Chondrocyte (in vitro differentiated cells): ENCODE measurements around the gene KRTAP19-6. TPM values are rescaled to one million over a fixed set of nuclear protein-coding genes. Genes with fewer than 3 reads are reported as not detected.

ENCODE experiments used
- DNase-seq: peaks from one replicate; pipeline ENCODE4 v3.0.0; 2021; ENCODE audit warnings: mixed read lengths, low spot score
- H3K27ac Mint-ChIP-seq: one replicate; pipeline ENCODE4 v1.8.0; 2021; ENCODE audit warnings: mild to moderate bottlenecking, moderate library complexity, mixed read lengths; ENCODE audit not compliant: unreplicated experiment
- H3K27me3 Mint-ChIP-seq: 2 replicates; pipeline ENCODE4 v1.8.0; 2021; ENCODE audit warnings: low read depth, mixed read lengths
- H3K36me3 Mint-ChIP-seq: 2 replicates; pipeline ENCODE4 v1.8.0; 2021; ENCODE audit warnings: low read depth, mixed read lengths
- H3K4me1 Mint-ChIP-seq: 2 replicates; pipeline ENCODE4 v1.8.0; 2021; ENCODE audit warnings: low read depth, mild to moderate bottlenecking, mixed read lengths
- H3K4me3 Mint-ChIP-seq: one replicate; pipeline ENCODE4 v1.8.0; 2021; ENCODE audit warnings: mild to moderate bottlenecking, moderate library complexity, mixed read lengths; ENCODE audit not compliant: unreplicated experiment
- H3K9me3 Mint-ChIP-seq: 2 replicates; pipeline ENCODE4 v1.8.0; 2021; ENCODE audit warnings: low read depth, mixed read lengths
- total RNA-seq: library from RNA; stranded (reverse); gene quantifications from 3 replicates; pipeline ENCODE4 v1.2.1, GENCODE V29; 2021
- TF ChIP-seq, protein P1 (sequence below): fragments of 200-600 bp; sonication (generic); IDR thresholded peaks from 2 replicates; pipeline ENCODE4 v1.5.0; 2021; ENCODE audit warnings: antibody characterized with exemption, mild to moderate bottlenecking, moderate library complexity

Gene KRTAP19-6
- total RNA-seq, 1 donor from 2014 or later: not detected

DNA sequence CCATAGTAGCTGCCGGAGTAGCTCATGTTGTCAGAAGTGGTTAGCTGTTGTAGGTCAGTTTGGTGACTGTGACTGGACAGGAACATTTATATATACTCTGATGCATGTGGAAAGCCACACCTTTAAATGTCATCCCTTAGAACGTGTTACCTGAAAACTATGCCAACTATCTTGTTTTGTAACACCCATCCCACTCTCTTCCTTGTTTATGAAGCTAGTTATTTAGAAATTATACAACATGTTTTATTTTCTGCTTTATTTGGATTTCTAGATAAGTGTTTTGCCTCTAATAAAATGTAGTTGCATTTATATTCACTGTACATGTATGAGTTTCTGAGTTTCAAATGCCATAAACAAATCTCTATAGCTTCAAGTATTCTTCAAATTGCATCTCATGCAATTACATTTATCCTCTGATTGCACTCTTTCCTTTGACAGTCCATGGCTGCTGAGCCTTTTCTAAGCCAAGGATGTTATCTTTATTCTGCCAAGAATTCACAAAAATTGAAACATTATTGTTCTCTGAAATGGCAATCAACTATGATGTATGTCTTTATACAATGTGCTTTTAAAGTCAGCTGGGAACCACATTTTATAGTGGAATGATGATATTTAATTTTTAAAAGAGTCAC, 19.7 kb upstream of the KRTAP19-6 start, which contains the start of gene KRTAP19-7:
Gene KRTAP19-7 (minus strand): TSS at position 51 of the 632 bp plus-strand sequence. CDS start 25 bp downstream, at position 26.
- Mint-ChIP-seq H3K27ac (no peak within 1 kb of the TSS), H3K4me3 (no peak within 1 kb of the TSS), H3K36me3 (no peaks in the 10 kb centered on the region), H3K27me3 (no peaks in the 10 kb centered on the region), H3K9me3 (peaks cover 6% of the 10 kb centered on the region), H3K4me1 (no peaks in the 10 kb centered on the region)
- TF ChIP-seq, protein P1, sequence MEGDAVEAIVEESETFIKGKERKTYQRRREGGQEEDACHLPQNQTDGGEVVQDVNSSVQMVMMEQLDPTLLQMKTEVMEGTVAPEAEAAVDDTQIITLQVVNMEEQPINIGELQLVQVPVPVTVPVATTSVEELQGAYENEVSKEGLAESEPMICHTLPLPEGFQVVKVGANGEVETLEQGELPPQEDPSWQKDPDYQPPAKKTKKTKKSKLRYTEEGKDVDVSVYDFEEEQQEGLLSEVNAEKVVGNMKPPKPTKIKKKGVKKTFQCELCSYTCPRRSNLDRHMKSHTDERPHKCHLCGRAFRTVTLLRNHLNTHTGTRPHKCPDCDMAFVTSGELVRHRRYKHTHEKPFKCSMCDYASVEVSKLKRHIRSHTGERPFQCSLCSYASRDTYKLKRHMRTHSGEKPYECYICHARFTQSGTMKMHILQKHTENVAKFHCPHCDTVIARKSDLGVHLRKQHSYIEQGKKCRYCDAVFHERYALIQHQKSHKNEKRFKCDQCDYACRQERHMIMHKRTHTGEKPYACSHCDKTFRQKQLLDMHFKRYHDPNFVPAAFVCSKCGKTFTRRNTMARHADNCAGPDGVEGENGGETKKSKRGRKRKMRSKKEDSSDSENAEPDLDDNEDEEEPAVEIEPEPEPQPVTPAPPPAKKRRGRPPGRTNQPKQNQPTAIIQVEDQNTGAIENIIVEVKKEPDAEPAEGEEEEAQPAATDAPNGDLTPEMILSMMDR: no peak
- no peak for DNase-seq

DNA sequence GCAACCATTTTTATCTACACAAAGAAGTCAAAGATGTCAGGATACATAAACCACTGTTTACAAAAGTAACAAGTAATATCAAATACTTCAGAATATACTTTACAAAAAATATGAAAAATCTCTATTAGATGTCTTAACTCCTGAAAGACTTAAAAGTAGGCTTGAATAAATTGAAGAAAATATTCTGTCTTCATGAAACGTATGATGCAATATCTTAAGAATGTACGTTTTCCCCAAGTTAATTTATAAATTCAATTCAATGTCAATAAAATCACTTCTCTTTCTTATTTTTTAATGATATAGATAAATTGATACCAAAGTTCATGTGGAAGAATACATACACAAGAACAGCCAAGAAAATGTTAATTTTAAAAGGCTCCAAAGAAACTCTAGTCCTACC, 13.4 kb upstream of the KRTAP19-6 start:
- TF ChIP-seq, protein P1: no peak

DNA sequence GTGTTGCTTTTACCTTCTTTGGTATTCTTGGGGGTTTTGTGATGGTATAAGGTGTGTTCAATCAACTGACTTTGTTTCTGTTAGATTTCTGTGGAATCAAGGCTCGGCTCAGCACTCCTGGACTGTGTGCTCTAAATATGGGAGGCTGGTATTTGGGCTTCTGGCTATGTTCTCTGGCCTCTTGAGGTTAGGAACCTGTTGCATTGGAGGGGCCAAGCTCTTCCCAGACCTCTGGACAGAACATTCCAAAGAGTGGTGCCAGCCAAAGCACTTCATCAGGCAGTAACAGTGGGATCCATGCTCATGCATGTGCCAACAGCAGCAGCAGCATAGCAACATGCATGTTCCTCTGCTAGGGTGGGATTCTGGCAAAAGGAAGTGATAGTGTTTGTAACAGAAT, 11.1 kb upstream of the KRTAP19-6 start:
- Mint-ChIP-seq H3K4me1 (no peaks in the 10 kb centered on the region), H3K9me3 (peaks cover 44% of the 10 kb centered on the region), H3K27me3 (no peaks in the 10 kb centered on the region), H3K36me3 (no peaks in the 10 kb centered on the region), H3K27ac (no peak overlapping the region), H3K4me3 (no peak overlapping the region)
- TF ChIP-seq, protein P1: no peak
- DNase-seq: no peak

More for the DNA sequence above, 13.4 kb upstream of the KRTAP19-6 start:
- Mint-ChIP-seq H3K27ac (no peak overlapping the region), H3K4me3 (no peak overlapping the region), H3K27me3 (no peaks in the 10 kb centered on the region), H3K36me3 (no peaks in the 10 kb centered on the region), H3K4me1 (no peaks in the 10 kb centered on the region), H3K9me3 (peaks cover 35% of the 10 kb centered on the region)
- no peak for DNase-seq

DNA sequence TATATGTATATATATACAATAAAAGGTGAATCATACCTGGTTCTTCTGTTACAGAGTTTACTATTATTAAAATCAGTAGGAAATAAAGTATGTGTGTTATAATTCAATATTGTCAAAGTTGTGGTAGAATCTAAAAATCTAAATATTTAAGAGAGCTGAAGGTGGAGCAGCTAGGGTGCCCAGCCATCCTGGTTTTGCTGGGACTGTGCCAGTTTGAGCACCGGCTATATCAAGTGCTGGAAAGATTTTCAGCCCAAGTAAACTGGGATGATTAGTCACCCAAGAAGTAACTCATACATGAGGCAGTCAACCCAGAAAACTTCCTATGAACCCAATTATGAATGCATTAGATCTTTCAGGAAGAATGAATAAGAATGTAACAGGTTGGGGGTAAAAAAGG, 22.8 kb downstream of the KRTAP19-6 start:
- DNase-seq: no peak
- H3K9me3 Mint-ChIP-seq: peaks cover 15% of the 10 kb centered on the region
- no peak overlapping the region for H3K27ac Mint-ChIP-seq
- H3K4me3 Mint-ChIP-seq: no peak overlapping the region
- TF ChIP-seq, protein P1: no peak
- peaks cover 3% of the 10 kb centered on the region for H3K27me3 Mint-ChIP-seq
- no peaks in the 10 kb centered on the region for H3K4me1 Mint-ChIP-seq
- H3K36me3 Mint-ChIP-seq: no peaks in the 10 kb centered on the region

DNA sequence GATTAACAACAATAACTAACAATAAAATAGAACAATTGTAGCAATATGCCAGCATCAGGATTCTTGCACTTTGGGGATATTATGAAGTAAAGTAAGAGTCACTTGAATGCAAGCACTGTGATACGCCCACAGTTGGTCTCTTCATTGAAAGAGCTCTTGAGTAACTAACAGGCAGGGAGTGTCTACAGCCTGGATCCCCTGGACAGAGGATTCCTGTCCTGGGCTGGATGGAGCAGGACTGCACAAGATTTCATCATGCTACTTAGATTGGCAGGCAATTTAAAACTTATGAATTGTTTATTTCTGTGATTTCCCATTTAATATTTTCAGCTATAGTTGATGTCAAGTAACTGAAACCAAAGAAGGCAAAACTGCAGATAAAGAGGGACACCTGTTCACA, 26.0 kb downstream of the KRTAP19-6 start:
- Mint-ChIP-seq H3K9me3 (peaks cover 15% of the 10 kb centered on the region), H3K27ac (no peak overlapping the region), H3K4me1 (no peaks in the 10 kb centered on the region), H3K36me3 (no peaks in the 10 kb centered on the region), H3K27me3 (peaks cover 2% of the 10 kb centered on the region), H3K4me3 (no peak overlapping the region)
- TF ChIP-seq, protein P1: no peak
- no peak for DNase-seq
